GM19463 (cell line): ENCODE results near the gene SPANXC.
"Not testable (repeated sequence)": the region's sequence is repeated elsewhere in the genome, so short reads cannot be mapped to it uniquely, and the experiment has no call there.

ENCODE experiments used
- ATAC-seq: cut with Tn5 transposase; IDR thresholded peaks from one replicate; pipeline ENCODE4 v1.9.1; 2021; ENCODE audit warnings: mild to moderate bottlenecking, moderate library complexity; ENCODE audit not compliant: unreplicated experiment

Gene SPANXC

DNA sequence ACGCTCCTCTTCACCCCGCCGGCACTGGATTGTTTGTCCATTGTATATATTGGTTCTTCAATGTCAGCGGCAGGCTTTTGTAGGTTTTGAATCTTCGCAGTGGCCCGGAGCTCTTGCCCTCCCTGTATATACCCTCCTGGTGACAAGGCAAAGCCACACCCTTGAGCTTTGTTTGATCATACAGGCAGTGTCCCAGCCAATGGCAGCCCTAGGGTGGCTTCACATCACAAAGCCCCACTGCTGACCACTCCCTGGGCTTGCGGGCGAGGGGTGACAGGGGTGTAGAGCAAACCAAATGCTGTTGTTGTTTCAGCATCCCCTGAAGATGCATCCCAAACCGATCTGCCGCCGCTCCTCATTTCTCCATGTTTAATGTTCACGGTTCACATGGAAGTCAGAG, at the start of gene SPANXC:
SPANXC (minus strand) TSS at position 101 of the 400 bp plus-strand sequence; CDS start at position 41, 60 bp downstream.
- not testable (repeated sequence) for ATAC-seq

GRCh38 chrX:141279476-141279875, 37.2 kb upstream of the SPANXC start:
- no peak for ATAC-seq

DNA sequence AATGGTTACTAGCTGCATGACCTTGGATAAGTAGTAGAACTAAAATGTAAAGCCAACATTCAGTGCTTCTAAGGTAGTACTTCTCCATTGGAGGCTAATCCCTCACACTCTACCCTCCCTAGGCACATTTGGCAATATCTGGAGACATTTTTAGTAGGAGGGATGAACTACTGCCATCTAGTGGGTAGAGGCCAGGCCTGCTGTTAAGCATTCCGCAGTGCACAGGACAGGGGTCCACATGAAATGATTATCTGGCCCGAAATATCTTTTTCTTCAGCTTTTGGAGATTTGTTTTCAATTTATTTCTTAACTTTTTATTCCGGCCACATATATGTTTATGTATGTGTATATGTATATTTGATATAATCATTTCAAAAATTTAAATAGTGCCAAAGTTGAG, 36.0 kb upstream of the SPANXC start:
- peak; percentile 65 for ATAC-seq

DNA sequence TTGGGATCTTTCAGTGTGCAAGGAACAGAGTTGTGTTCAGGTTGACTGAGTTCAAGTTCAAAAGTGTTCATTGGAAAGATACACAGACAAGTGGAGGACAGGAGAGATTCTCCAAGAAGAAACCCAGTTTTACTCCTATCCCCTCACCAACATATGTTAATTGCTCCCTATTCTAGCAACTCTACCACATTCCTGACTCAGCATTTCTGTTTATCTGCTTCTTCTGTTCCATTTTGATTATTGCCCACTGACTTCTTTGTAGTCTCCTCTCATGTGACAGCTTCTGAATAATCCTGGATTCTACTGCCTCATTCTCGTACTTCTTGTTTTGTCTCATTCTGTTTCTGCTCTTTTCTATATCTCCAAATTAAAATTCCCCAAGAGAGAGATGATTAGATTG, 15.8 kb upstream of the SPANXC start:
- no peak for ATAC-seq

DNA sequence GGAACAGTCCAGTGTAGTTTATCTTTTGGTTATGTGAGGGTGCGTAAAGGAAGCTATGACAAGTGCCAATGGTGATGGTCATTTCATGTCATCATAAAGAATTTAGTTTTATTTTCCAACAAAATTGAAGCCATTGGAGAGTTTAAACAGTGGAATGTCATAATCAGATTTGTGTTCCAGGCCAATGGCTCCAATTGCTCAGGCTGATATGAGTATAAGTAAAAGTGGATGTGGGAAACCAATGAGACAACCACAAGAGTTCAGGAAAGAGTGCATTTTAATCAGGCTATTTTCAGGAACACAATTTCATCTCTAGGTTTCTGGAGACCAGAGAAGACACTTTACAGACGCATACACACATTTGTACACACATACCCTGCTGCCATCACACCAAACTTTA, 20.7 kb downstream of the SPANXC start:
- ATAC-seq = no peak

GRCh38 chrX:141220342-141221008, 21.8 kb downstream of the SPANXC start:
- ATAC-seq = no peak

- no peak for ATAC-seq
Measured at GRCh38 chrX:141214196-141214595, 28.1 kb downstream of the SPANXC start.

DNA sequence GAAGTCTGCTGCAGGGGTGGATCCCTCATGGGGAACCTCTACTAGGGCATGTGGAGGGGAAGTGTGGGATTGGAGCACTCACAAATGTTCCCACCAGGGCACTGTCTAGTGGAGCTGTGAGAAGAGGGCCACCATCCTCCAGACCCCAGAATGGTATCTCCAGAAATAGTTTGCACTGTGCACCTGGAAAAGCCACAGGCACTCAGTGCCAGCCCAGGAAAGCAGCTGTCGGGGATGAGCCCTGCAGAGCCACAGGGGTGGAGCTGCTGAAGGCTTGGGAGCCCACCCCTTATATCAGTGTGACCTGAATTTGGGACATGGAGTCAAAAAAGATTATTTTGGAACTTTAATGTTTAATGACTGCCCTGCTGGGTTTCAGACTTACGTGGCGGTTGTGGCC, 40.4 kb downstream of the SPANXC start:
- no peak for ATAC-seq
